UCSD-AML1 (cell line): ENCODE results near the gene SMIM20.
"Not testable (repeated sequence)": the region's sequence is repeated elsewhere in the genome, so short reads cannot be mapped to it uniquely, and the experiment has no call there.

Experiments used
- DNase-seq: peaks from one replicate; lab custom pipeline; 2025; ENCODE audit not compliant: unreplicated experiment; lab: John Stamatoyannopoulos, UW

The SMIM20 gene

DNA sequence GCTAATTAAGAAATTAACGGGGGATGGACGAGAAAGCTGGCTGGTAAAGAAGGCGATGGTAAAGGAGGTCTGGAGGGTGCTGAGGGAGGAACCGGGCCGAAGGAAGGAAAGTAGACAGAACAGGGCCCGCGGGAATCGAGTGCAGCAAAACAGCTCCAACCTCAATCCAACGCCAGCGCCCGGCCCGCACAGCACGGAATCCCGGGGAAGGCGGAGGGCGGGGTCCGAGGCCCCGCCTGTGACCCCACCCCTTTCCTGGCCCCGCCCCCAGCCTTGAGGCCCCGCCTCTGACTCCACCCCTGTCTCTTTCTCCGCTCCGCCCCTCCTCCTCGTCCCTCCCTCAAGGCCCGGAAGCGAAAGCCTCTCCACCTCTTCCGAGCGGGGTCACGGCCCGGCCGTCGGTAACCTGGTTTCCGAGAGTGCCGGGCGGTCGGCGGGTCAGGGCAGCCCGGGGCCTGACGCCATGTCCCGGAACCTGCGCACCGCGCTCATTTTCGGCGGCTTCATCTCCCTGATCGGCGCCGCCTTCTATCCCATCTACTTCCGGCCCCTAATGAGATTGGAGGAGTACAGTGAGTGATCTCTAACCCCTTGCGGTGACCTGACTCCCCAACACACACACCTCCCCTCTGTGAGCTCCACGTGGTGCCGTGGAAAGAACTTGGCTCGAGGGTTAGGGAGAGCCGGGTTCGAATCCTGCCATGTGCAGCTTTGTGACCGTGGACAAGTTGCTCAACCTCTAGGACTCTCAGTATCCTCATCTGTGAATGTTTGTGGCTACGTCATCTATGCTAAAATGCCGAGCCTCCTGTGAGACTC, at the start of gene SMIM20:
TSS of gene SMIM20 (plus strand) at position 370 of the 819 bp plus-strand sequence. CDS start at position 464, 94 bp downstream.
- peak; percentile 90 for DNase-seq

DNA sequence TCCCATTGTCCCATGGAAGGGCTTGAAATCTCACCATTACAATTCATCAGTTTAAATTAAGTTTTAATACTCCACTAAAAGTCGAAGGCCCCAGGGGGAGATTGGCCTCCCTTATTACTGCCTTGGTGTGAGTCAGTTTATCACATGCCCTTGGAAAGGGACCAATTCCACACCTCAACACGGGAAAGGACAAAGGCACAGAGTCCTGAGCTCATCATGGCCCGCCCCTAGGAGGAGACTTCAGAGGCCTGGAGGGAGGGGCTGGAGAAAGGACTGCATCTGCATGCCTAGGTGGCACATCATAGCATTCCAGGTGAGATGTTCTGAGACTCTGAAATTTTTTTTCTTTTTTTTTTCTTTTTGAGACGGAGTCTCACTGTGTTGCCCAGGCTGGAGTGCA, 48.4 kb upstream of the SMIM20 start:
- DNase-seq = no peak

DNA sequence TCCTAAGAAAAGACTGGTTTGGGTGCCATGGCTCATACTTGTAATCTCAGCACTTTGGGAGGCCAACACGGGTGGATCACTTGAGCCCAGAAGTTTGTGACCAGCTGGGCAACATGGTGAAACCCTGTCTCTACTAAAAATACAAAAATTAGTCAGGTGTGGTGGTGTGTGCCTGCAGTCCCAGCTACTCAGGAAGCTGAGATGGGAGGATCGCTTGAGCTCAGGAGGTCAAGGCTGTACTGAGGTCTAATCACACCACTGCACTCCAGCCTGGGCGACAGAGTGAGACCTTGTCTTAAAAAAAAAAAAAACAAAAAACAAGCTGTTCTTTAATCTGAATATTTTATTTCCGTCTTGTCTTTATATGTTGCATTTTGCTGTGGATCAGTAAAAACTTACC, 47.6 kb upstream of the SMIM20 start:
- DNase-seq = not testable (repeated sequence)

DNA sequence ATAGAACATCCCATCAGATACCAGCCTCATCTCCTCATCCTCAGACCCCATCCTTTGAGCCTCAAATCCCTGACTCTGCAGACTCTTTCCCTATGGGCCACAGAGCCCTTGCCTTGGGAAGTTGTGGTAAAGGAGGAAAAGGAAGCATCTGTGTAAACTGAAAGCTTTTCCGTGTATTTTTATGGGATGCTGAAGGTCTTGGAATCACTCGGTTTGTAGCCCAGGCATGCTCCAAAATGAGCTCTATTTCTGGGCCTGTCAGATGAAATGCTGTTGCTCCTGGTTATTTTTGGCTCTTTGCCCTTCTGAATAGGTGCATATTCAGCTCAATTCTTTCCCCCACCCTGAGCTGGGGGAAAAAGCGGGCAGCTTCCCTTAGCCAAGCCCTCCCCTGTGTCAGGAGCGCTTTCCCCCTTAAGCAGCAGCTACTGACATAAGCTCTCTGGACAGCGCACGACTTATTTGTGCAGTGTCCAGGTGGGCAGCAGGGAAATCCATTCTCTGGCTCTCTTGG, 46.2 kb upstream of the SMIM20 start:
- DNase-seq = no peak

DNA sequence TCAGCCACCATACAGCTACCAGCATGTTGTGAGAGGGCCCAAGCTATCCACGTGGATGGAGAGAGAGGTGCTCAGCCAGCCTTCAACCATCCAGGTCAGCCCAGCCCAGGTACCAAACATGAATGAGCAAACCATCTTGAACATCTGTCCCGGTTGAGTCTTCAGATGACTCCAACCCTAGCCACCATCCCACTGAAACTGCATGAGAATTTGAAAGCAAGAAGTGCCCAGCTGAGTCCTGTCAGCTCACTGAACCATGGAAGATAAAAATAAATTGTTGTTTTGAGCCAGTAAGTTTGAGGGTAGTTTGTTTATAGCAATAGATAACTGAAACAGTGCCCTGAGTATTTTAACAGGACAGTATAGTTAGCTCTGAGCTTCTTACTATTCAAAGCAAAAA, 43.9 kb upstream of the SMIM20 start:
- no peak for DNase-seq

DNA sequence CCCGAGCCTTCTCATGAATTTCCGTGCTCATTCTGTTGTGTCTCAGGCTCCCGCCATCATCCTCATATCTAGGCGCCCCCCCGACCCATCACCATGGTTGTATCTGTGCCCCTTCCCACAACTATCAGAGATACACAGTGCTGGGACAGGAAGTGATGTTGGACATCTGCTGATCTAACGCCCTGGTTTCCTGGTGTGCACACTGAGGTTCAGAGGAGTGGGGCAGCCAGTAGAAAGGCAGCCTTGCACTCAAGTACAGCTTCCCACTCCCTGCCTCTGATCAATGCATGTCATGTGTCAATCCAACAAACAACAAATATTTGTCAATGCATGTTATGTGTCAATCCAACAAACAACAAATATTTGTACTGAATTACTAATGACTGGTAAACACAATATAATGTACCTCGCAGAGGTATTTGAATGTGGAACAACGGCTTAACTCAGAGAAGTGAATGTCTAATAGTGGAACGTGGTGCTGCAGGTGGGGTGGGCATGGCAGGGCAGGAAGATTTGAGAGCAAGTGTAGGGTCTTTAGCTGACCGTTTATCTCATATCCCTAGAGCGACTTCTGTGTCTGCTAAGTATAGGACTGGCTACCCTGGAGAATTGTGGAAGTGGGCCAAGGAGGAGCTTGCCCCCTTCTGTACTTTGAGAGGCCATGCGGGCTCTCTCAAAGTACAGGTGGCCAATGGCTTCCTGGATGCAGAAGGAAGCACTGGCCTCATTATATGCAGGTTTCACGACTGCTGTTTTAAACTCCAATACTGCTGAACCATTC, 41.0 kb upstream of the SMIM20 start:
- DNase-seq = no peak

DNA sequence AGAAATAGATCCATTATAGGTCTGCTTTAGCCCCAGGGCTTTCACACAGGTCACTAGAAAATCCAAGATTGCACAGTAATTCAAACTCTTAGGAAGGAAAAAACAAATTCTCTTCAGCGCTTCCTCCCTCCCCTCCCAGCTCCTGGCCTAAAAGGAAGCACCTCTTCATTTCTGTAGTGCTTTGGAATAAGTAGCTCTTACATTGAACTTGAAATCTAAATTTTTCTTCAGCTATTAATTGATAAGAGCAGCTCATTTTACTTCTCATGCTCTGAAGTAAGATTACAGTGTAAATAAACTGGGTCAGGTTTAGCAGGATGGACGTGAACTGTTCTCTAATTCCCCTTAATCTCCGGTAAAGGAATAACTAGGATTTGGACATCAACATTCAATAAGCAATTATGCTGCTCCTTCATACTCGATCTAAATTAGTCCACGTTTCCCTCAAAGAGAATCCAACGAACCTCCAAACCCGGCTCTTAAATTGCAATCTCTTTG, 40.3 kb upstream of the SMIM20 start:
- no peak for DNase-seq

DNA sequence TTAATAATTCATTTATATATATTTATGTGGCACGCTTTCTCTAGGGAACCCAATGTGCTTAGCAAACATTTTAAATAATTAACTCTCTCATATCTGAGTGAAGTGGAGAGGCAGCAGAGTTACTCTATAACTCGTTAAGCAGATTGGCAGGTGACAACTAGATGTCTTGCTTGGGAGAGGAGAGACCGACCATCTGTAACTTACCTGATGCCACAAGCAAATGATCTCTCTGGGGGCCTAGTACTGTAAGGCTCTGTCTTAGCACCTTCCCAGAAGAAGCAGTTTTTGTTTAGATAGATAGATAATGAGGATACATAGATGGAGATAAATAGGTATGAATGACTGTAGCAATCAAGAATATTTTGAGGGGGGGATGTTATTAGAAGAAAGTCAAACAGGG, 39.4 kb upstream of the SMIM20 start:
- DNase-seq = no peak

DNA sequence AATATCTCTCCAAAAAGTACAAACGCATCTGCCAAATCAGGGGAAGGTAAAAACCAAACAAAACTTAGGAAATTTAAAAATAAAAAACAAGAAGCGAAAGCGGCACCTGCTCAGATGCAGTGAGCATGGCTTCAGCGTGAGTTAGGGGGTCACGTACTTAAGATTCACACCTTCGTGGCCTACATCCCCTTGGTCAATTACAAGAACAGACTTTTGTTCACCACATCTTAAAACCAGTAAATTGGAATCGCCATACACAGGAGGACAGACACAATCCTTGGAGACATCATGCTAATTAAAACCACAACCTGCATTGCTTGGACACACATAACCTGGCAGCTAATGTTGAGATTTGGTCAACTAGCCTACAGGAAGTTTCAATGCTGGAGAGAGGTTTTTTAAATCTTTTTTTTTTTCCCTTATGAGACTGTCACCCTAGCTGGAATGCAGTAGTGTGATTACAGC, 38.7 kb upstream of the SMIM20 start:
- DNase-seq = no peak

DNA sequence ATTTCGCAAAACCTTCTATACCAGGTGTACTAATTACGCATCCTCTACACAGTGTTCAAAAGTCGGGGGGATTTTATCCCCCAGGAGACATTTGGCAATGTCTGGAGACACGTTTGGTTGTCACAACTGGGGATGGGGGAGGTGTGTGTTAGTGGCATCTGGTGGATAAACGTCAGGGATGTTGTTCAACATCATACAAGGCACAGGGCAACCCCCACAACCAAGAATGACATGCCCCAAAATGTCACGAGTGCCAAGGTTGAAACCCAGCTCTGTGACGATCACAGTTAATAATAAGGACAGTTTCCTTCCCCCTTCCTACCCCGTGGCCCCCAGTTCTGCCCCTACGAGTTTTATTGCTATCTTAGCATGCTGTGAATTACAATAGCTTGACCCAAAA, 35.3 kb upstream of the SMIM20 start:
- DNase-seq = no peak

DNA sequence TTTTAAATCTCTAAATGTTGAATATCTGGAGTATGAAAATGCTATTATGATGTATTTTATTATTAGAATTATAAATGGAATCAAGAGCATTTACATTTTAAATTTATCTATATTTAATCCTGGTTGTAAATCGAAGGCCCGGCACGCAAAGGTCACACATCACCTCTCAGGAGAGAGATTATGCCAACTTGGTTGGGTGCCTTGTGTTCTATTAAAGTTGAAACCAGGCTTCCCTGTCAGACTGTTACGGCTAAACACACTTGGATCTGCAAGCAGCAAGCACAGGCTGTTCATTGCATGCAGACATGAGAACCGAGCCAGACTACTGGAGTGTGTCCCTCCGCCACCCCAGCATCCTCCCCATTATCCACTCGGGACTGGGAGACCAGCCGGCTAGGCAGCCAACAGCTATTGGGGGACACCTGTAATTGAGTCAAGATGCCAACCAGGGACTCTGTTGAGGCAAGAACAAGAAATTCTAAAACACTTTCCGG, 34.9 kb upstream of the SMIM20 start:
- no peak for DNase-seq

DNA sequence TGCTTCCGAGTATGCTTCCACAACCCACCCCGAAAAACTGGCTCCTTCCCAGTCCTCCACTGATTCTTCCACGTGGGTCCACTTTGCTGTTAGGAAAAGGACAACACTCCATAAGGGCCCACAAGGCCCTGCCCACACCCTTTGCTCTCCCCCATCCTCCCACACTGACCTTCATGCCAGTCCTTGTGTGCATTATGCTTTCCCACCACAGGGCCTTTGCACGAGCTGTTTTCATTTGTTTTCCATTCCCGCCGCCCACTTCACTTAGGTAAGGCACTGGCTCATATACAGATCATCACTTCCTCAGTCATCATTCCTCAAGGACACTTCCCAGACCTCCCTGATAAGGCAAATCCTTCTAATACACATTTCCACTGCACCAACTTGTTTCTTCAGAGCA, 34.4 kb upstream of the SMIM20 start:
- DNase-seq = no peak

DNA sequence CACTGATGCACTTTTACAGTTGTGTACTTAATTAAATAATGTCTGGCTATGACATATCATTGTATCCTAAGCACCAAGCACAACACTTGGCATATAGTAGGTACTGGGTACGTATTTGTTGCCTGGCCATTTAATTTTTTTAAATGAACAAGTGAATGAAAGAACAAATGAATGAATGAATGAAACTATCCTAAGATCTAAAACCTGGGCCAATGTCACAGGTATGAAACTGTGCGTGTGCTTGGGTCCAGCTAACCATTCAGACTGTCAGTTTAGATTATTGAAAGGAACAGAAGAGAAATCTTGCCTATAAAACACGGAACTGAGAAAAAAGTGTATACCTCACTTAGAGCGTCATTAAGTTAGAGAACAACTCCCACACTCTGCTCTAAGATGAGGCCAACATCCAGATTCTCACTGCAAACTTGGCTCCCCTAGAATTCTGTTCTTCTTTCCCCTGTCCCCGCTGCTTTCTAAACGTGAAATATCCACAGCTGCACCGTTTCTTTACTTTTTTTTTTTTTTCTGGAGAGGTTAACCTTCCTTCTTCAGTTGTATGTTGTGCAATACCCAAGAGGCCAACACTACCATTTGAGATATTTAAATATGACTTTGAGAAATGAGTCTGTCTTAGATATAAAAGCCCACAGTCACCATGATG, 33.9 kb upstream of the SMIM20 start:
- DNase-seq = no peak

DNA sequence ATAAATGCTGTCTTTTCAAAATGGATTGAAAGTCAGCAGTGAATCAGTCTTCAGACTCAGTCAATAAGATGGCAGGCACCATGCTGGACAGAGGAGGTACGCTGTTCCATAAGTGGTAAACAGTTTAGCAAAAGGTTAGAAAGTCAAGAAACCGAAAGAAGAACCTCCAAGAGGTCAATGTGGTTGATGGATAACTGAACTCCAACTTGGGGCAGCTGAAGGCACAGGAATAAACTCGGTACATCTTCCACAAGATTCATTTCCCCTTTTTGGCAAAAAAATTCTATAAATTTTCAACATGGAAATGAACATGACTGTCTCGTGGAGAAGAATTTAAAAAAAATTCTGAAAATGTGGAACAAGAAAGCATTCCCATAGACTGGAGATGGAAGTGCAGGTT, 32.8 kb upstream of the SMIM20 start:
- DNase-seq = no peak

DNA sequence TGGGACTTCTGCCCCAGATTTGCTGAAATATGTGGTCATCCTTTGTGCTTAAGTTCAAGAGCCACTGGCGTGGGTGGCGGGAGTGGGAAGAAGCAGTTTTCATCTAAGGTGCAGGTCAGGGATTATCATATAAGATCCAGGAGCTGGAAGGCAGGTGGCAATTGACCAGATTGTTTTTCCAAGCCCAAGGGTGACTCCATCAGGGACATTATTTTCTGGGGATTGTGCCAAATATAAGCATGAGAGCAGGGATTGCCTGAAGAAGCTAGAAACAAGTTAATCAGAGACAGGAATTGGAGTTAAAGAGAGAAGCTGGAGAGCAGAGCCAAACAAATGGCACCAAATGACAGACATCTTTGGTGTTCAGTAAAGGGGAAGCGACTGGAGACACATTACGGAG, 31.8 kb upstream of the SMIM20 start:
- DNase-seq = no peak

DNA sequence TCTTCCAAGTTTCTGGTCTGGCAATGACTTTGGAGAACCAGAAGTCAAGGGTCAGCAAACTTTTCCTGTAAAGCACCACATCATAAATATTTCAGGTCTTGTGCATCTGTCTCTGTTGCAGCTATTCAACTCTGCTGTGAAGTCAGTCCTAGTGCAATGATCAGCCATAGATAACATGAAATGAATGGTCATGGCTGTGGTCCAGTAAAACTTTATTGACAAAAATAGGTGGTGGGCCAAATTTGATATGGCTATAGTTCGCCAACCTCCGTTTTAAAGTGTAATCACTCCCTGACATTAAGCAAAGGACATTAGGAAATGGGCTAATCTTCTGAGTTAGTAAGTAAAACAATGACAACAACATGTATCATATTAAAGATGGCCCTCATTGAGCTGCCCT, 30.5 kb upstream of the SMIM20 start:
- DNase-seq = no peak

DNA sequence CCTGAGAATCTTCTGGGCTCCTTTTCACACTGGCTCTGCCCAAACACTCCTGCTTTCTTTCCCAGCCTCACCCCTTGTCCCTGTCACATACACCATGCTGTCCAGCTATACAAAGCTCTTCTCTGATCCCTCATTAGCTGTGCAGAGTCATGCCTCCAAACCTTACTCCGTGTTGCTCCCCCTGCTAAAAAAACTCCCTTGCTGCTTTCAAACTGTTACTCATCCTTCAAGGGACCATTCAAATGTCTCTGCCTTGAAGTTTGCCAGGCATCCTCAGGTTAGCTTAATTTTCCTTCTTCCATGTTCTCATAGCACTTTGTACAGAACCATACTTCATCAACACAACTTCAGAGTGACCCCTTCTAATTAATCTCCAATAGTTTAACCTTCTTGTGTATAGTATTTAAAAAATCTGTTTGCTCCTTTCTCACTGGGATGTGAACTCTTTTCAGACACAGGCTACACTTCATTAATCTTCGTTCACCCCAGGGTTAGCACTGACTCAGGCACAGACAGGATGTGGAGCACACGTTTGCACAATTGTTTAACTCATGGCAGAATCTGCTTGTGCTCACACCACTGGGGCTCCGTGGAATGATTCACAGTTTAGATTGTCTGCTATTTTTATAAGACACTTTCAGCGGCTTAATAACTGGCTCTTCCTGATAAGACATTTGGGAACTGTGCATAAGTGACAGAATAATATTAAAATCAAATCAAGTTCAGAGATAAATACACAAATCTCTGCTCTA, 29.8 kb upstream of the SMIM20 start:
- no peak for DNase-seq

DNA sequence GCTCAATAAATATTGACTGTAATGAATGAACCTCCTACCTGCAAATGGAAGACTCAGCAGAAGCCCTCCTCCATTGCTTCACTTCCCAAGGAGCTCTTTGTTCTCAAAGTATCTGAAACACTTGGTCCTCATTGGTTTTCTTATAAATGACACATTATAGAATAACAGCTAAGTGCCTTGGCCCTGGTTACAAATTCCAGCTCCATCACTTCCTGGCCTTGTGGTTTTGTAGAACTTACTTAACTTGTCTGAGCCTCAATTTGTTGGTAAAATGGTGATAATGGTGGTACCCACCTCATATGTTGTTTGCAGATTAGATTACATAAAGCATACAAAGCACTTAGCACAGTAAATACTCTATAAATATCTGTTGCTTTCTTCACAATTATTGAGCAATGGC, 25.2 kb upstream of the SMIM20 start:
- no peak for DNase-seq

DNA sequence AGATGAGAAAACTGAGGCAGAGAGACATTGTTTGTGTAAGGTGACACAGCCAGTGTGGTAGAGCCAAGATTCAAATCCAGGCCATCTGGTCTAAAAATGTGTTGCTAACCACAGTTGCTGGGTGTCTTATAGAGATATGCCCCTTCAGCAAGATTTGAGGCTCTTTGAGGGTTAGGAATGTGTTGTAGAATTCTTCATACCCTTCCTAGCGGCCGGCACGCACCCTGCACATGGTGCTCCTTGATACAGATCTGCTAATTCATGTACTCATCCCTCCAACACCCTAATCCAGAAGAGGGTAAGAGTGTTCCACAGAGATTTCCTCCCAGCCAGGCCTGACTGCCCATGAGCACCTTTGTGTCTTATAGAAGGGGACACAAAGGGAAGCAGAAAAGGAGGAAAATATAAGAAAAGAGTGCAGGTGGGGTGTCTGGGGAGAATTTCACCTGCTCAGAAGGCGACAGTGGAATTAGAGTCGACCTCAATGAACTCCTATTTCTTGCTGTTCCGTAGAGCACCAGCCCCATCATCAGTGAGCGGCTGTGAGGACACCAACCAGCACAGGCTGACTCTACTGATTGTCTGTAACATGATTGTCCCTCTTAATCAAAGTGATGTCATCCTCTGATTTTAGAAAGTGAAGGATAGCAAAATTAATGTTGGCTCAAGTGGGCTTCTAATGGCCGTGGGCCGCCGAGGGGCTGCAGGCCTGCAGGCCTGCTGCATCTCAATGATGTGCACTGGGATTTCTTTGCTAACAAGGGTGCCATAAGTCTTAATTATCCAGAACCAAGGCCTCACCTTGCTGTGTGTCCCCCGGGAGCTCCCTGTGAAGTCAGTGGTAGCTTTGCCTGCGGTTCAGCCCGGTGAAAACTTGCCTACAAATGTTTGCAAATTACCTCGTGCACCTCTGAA, 24.2 kb upstream of the SMIM20 start:
- DNase-seq = no peak
